HG02885 (cell line): ENCODE measurements around the gene CD300LG.
"Not testable (repeated sequence)": the region's sequence is repeated elsewhere in the genome, so short reads cannot be mapped to it uniquely, and the experiment has no call there.

ENCODE experiments used
- ATAC-seq: cut with Tn5 transposase; IDR thresholded peaks from one replicate; pipeline ENCODE4 v1.9.1; 2021; ENCODE audit warnings: mild to moderate bottlenecking; ENCODE audit not compliant: unreplicated experiment, poor library complexity

The CD300LG gene

DNA sequence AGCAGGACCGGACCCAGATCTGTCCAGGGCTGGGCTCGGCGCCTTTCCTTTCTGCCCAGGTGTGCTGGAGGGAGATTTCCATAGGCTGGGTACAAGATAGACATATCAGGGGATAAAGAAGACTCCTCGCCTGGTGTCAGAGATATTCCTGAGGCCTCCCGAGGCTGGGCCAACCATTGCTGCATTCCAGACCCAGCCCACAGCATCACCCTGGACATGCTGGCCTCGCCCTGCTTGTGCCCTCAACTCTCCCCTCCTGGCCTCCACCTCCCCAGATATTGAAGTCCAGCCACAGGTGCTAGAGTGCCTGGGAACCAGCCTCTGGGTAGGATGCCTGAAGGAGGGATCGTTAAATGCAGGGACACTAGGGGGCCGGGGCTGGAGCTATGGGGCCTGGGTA, 2.1 kb downstream of the CD300LG start:
- ATAC-seq: no peak

DNA sequence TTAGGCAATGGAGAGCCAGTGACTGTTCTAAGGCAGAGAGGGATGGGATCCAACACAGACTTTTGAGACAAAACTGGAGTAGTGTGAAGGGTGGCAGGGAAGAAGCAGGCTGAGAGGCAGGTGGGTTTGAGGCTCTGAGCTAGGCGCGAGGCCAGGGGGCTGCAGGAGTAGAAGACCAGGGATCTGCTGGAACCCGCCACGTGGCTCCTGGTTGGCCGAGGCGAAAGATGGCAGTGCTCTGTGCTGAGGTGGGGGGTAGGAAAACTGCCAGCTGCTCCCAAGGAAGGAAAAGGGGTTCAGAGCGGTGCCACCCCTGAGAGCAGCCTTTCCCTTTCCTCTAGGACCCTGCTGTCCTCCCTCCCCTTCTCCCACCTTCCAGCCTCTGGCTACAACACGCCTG, 5.6 kb downstream of the CD300LG start:
- ATAC-seq: no peak

- ATAC-seq: no peak
These were observed 6.6 kb downstream of the CD300LG start for GRCh38 chr17:43853546-43853945.

GRCh38 chr17:43854498-43854897, 7.5 kb downstream of the CD300LG start:
- ATAC-seq: no peak

- ATAC-seq: no peak
These were observed 8.1 kb downstream of the CD300LG start for GRCh38 chr17:43855061-43855460.

GRCh38 chr17:43856141-43856540, 9.2 kb downstream of the CD300LG start:
- no peak for ATAC-seq

GRCh38 chr17:43857141-43857540, 10.2 kb downstream of the CD300LG start:
- ATAC-seq: no peak

GRCh38 chr17:43857957-43858600, 11.1 kb downstream of the CD300LG start:
- ATAC-seq: no peak

- ATAC-seq: no peak
These were observed 13.2 kb downstream of the CD300LG start for GRCh38 chr17:43860077-43860725.

DNA sequence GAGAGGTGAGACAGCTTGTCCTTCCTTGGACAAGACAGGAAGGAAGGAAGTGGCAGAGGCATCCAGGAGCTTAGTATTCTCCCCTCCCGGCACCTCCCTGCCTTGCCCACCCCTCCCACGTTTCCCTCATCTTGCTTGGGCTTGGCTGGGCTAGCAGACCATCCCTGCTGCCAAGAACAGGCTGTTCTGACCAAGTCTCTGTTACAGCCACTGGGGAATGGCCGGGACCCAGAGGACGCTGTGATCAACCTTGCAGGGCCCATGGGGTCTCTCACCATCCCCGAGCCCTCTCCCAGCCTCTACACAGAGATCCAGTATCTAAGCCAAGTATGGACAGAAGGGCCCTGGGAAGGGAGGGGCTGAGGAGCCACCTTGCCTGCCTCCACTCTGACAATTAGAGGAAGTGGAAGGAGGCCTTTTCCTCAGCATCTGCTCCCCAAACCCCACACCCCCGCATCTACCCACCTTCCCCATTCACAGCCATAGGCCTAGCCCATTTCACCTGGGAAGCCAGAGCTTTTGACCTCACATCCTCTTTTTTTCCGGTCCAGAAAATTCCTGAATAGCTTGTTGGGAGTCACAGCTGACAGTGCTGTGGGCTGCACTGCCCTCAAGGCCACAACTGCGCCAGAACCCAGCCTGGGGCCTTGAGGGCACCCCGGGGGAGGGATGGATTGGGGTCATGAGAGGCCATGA, 14.1 kb downstream of the CD300LG start:
- ATAC-seq: no peak

- ATAC-seq: no peak
These were observed 15.0 kb downstream of the CD300LG start for GRCh38 chr17:43861960-43862359.

GRCh38 chr17:43864161-43864984, 17.4 kb downstream of the CD300LG start:
- no peak for ATAC-seq

- ATAC-seq: no peak
These were observed 21.4 kb downstream of the CD300LG start for GRCh38 chr17:43868226-43868994.

DNA sequence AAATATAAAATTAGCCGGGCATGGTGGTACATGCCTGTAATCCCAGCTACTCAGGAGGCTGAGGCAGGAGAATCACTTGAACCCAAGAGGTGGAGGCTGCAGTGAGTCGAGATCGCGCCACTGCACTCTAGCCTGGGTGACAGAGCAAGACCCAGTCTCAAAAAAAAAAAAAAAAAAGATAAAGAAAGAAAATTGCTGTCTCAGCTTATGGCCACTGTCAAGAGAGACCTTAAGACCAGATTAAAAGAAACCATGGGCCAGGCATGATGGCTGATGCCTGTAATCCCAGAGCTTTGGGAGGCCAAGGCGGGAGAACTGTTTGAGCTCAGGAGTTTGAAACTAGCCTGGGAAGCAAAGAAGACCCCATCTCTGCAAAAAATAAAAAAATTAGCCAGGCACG, 22.1 kb downstream of the CD300LG start:
- not testable (repeated sequence) for ATAC-seq

GRCh38 chr17:43871946-43872690, 25.1 kb downstream of the CD300LG start:
- ATAC-seq: no peak

DNA sequence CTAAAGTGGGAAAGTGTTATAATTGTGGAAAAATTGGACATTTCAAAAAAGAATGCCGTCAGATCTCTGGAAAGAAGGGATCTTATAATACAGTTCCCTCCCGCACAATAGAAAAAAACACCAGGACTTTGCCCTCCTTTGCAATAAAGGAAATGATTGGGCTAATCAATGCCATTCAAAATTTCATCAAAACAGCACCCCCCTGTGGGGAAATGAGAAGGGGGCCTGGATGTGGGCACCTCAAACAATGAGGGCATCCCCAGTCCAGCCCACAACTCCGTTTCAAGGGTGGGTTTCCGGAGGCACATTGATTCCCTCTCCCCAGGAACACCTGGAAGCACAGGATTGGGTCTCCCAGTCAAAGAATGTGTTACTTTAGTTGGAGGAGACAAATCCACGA, 26.1 kb downstream of the CD300LG start:
- no peak for ATAC-seq

DNA sequence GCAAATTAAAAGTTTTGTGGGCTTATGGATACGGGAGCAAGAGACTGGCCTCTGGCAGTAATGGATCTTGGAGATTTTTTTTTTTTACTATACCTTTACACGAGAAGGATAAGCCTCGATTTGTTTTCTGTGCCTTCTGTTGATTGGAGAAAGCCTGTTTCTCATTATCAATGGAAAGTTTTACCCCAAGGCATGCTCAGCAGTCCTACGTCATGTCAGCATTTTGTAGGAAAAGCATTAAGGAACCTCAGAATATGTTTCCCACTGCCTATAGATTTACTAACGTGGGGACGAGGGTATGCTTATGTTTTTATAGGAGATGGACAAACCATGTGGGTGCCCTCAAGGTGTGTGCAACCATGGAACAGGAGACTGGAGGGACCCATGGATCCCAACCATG, 26.8 kb downstream of the CD300LG start:
- ATAC-seq: no peak

- ATAC-seq: no peak
These were observed 27.3 kb downstream of the CD300LG start for GRCh38 chr17:43874293-43874692.

- no peak for ATAC-seq
These were observed 28.6 kb downstream of the CD300LG start for GRCh38 chr17:43875476-43876147.
